ENCODE data around the gene F5.
A peak's percentile ranks its signal among the peaks of the same experiment; 100 is the strongest.
"Not testable (repeated sequence)": the region's sequence is repeated elsewhere in the genome, so short reads cannot be mapped to it uniquely, and the experiment has no call there.

Gene F5

DNA sequence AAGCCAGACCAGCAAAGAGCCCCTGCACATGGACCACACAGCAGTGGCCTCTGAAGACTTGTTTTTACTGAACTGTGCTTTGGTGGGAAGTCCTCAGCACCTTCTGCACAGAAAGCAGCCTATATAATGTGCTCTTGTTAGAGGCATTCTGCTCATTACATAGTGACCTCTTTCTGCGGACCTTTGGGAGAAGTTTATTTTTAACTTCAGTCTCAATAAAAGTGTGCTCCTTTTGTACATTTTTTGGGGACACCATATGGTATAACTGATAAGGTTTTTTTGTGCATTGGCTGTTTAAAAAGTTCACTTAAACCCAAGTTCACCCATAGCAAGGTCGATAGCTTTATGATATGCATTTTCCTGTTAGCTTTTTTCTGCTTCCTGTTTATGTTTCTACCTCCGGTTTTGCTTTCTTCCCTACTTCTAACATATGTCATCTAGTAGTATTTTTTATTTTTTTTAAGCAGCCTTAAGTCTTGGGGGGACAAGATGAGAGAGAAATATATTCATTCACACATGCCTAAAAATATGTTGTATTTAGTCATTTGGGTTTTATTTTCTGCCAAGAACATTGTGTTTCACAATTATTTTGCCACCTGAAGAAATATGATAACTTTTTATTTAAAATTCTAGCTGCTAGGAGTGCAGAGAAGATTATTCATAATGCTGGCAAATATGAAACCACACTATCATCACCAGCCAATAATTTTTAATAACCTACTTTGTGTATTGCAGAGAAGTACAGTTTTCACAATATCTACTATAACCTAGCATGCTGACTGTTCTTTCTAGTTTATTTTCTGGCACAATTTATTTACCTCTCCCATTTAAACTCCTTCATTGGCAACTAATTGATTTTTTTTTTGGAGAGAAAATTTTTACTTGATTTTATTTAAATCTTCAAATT, 77.6 kb downstream of the F5 start:
- no peak for DNase-seq (ENCODE audit: low spot score)

DNA sequence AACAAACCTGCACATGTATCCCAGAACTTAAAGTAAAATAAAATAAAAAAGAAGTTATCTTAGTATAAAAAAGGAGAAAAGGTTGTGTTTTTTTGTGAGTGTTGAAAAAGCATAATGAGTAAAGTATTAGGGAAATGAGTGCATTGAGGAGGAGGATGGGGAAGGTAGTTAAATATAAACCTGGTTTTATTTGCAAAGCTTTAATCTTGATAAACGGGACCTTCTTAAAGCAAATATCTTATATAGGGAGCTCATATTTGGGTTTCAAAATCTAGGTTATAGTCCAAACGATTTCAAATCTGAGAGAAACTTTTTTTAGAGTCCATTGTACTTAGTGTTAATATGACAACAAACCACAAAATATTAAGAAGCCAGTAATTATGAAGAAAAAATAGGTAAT, 78.9 kb downstream of the F5 start:
- DNase-seq (ENCODE audit: low spot score): no peak

DNA sequence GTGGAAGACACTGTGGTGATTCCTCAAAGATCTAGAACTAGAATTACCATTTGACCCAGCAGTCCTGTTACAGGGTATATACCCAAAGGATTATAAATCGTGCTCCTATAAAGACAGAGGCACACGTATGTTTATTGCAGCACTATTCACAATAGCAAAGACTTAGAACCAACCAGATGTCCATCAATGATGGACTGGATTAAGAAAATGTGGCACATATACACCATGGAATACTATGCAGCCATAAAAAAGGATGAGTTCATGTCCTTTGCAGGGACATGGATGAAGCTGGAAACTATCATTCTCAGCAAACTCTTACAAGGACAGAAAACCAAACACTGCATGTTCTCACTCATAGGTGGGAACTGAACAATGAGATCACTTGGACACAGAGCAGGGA, 82.7 kb downstream of the F5 start:
- not testable (repeated sequence) for DNase-seq (ENCODE audit: low spot score)

DNA sequence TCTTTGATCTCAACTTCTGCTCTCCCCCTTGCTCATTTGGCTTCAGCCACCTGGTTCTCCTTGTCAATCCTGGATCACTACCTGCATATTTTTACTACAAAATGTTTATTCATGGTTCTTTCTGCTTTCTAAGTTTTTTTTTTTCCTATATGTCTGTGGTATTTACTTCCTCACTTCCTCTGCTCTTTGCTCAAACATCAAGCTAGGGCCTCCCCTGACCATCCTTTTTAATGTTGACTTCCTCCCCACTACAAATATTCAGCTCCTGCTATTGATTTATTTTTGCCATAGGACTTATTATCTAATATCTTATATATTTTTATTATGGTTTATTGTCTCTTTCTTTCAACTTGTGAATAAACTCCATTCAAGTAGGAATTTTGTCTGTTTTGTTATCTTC, 86.5 kb downstream of the F5 start:
- no peak for DNase-seq (ENCODE audit: low spot score)

DNA sequence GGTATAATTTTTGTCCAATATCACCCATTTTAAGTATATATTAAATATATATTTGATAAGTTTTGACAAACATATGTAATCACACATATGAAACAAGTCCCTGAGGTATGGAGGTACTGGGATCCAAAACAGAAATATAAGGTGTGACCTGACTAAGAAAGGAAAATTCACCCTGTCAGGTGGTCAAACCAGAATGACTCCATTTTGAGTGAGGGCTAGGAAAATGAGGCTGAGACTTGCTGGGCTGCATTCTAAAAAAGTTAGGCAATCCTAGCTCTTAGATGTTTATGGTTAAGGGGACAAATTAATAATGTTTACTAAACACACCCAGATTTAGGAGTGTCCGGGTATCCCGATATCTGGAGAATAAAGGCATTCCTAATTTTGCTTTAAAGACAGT, 89.0 kb downstream of the F5 start:
- no peak for DNase-seq (ENCODE audit: low spot score)

DNA sequence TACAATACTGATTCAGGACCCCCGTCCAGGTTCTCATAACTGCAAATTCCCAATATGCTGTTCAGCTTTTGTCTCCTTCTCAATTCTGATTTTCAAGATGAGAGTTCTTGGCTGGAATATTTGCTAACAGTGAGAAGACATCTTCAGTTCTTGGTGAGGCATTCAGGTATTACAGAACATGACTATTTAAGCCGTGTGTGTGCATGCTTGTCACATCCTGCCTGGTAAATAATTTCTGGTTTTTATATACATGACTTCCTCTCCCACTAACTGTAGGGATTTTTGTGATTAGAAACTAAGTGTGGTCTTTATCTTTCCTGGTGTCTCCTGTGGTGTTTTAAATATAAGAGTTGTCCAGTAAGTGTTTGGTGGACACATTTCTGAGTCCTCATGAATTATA, 90.4 kb downstream of the F5 start:
- DNase-seq (ENCODE audit: low spot score): no peak

DNA sequence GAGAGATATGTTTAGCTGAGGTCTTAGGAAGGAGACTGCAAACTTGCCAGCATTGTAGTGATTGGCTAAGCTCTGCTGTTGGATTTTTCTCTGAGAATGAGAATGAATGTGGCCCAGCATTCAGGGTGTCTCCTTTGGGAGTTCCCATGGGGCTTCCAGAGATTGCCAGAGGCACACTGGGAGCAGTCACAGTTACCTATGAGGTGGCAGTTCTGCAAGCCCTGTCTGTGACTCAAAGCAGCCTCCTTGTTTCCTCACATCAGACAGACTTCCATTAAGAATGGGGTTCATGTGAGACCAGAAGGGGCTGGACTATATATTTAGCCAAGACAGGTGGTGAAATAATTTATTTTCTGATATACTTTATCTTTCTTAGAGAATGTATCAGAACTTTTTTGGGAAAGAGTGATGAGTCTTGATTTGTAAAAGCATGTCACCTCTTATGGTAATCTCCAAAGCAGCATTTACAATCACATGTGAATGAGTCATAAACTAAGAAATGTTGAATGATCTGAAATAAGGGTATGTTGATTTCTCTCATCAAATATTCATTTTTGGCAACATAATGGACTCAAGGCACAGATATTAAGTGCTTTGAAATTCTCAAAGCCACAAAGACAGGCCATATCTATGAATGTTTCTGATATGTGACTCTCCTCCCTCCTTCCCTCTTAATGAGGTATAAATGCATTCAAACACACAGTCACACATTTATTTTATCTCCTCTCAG, 91.1 kb downstream of the F5 start:
- no peak for DNase-seq (ENCODE audit: low spot score)

DNA sequence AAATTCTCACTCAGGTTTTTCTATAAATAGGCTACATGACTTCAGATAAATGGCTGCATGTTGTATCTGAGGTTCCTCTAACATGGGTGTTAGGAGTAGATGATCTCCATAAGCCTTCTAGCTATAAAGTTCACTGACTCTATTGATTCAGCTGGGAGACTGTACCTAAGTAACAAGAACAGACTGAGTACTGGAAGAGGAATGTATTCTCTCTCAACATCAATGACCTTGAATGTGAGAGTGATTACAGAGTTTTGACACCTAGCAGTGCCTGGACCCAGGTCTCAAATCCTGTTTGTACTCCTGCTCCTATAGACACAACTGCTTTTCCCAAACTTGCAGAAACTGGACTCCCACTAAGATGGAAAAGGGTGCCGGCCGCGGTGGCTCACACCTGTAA, 91.9 kb downstream of the F5 start:
- DNase-seq (ENCODE audit: low spot score): no peak

DNA sequence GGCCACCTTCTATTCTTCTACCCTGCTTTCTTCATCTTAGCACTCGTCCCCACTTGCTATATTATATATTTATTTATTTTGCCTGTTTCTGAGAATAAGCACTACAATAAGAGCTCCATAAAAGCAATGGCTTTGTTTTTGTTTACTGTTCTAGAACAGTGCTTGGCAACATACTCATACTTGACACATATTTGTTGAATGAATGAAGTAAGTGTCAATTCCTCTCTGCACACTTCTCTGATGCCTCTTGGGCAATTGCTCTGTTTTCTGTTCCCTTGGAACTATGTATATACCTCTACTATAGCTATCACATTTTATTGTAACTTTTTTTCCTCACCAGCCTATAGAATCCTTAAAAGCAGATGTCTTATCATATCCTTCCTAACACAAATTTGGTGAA, 93.0 kb downstream of the F5 start:
- no peak for DNase-seq (ENCODE audit: low spot score)

DNA sequence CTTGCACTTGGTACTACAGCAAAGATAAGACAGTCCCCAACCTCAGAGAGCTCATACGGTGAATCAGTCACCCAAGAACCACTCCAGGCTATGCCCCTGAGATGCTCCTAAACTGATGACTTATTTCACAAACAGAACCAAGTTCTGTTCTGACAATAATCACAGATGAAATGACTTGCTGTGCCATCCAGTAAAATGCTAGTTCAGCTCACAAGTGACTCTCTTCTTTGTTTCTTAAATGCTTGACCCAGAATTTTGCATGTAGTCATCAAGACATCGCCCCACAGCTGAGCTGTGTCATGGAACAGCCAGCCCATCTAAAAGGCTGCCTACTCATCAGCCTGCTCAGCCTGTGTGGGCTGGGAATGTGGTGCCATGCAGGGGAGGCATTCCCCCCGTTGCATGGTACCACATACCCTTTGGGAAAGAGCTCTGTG, 94.4 kb downstream of the F5 start:
- no peak for DNase-seq (ENCODE audit: low spot score)

DNA sequence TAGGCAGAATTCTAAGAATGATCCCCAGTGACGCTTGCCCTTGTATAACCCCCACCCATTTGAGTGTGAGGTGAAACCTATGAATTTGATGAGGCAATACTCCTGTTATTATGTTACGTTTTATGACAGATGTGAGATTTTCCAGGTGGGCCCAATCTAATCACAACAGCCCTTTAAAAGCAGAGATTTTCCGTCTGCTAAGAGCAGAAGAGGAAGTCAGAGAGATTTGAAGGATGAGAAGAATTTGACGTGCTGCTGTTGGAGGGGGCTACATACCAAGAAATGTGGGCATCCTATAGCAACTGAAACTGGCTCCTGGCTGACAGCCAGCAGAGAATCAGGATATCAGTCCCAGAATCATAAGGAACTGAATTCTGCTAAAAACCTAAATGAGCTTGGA, 98.1 kb downstream of the F5 start:
- DNase-seq (ENCODE audit: low spot score): no peak

DNA sequence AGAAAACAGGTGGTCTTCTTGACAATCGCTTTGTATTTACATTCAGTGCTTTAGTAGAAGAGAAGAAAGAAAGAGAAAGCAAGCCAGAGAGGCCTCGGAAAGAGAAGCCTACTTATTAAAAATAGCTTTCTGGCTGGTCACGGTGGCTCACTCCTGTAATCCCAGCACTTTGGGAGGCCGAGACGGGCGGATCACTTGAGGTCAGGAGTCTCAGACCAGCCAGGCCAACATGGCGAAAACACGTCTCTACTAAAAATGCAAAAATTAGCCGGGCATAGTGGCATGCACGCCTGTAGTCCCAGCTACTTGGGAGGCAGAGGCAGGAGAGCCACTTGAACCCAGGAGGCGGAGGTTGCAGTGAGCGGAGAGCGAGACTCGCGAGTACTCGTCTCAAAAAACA, 98.7 kb downstream of the F5 start:
- DNase-seq (ENCODE audit: low spot score): no peak

DNA sequence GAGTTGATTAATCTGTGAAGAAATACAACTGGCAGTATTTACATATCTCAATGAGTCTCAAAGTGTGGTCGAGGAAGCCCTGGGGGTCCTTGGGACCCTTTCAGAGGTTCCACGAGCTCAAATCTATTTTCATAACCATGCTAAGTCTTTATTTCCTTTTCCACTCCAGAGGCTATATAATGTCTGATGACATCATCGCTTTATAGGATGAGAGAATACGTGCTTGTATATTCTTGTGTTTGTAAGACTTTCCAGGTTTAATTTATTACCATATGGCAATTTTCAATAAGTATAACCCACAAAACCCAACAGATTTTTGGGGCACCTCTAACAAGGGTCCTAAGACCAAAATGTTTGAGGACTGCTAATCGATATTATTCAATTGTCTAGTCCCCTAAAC, 99.1 kb downstream of the F5 start:
- DNase-seq (ENCODE audit: low spot score): no peak

DNA sequence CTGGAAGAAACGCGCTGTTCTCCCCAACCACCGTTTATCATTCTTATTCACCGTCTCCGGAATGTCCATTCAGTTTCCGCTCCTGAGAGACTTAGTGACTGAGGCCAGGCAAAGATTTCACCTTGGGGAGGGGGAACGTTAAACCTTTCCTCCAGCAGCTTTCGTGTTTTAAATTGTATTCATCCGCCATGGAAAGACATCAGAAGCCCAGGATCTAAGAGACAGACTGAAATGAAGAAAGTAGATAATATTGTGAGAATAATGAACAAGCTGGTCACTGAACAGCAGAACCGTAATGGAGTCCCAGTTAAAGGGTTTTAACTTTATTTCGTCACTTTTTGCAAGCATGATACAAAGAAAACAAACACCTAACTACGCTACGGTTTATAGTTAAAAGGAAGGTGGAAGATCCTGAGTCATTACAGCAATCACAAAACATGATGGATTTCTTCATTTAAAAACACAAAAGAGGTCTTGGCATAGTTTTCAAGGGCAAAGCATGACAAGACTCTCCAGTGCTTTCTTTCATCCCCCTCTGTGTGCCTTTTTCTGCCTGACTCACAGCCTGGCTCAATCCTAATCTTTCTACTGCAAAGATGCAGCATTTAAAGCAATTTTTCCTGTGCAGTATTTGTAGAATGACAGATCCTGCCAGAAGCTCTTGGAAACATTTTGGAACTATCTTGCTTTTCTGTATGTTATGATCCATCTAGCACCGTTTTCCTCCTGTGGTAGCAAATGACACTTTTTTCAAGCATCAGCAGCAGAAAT, 99.8 kb downstream of the F5 start:
- DNase-seq (ENCODE audit: low spot score): no peak

DNA sequence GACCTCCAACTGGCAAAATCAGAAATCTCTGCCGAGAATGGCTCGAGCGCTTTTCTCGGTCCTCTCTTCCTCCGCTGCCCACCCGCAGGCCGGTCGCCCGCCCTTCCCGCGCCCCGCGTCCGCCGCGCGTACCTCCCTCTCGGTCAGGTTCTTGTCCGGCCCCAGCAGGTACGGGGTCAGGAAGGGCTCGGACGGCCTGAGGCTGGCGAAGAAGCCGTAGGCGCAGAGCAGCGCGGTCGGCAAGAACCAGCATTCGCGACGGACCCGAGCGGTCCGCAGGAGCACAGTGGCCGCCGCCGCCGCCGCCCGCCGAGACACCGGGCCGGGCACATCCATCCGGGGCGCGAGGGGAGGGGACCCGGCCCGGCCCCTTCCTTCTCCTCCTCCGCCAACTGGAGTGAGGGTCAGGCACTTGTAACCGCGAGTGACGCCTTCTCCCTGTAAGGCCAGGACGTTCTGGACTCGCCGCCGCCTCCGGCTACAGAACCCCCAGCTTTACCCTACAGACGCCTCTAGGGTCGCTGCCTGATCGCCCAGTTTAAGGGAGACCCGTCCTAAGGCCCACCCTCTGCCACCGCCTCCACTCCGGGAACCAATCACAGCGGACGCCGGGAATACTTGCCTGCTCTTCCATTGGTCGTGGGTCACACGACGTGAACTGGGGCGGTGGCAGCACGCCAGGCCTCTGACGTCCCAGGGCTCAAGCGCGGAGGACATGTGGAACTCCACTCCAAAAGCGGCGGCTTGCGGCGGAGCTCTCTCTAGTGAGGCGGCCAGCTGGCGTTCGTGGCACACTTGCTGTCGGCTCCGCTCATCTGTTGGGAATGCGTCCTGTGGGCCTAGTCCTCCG, 100.6 kb downstream of the F5 start, which contains the start of gene SLC19A2:
SLC19A2 (minus strand) TSS at position 514 of the 850 bp plus-strand sequence; CDS start at position 336, 178 bp downstream.
- DNase-seq (ENCODE audit: low spot score): peak; percentile 99

DNA sequence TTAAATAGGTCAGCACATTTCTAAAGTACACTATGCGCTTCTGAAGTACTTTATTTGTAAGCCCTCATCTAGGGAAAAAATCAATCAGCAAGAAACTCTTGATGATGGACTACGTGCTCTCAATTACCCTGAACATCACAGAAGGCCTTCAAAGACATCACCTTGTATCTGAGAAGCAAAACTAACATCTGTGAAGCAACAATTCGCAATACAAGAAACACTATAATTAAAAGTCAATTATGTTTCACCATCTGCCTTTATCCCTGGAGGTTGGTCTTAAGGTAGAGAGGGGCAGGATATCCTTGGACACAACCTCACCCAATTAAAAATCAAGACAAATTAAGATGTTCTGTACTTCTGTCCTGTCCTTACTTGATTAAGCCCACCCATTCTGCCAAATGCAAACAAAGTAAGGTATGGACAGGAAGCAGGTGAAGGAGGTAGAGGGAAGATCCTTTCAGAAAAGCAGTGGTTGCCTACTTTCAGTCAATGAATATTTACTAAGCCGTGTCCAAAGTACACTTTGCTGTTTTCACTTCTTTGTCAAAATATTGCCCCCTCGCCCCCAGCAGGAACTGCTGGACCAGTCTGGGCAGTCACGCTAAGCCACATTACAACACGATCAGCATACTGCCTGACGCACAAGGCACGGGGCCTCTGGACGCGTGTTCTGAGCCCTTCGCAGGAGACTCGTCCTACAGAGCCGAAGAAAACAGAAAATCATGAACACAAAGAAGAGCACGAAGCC, 101.4 kb downstream of the F5 start:
- DNase-seq (ENCODE audit: low spot score): peak; percentile 46

DNA sequence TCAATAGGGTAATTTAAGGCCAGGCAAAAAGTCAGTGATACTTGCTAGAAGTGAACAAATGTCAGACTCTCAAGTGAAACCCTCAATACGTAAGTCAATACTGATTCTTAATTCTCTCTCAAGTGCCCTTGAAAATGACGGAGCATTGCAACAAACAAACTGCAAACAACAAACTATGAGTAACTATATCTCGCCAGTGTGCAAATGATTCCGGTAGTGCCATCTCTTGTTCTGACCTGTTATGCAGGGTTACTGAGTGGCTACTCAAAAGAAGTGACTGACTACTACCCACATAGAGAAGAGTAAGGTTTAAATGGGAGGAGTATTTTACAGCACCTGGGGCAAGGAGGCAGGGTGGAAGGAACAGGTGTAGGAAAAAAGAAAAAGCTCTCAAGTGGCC, 102.2 kb downstream of the F5 start:
- peak; percentile 20 for DNase-seq (ENCODE audit: low spot score)

DNA sequence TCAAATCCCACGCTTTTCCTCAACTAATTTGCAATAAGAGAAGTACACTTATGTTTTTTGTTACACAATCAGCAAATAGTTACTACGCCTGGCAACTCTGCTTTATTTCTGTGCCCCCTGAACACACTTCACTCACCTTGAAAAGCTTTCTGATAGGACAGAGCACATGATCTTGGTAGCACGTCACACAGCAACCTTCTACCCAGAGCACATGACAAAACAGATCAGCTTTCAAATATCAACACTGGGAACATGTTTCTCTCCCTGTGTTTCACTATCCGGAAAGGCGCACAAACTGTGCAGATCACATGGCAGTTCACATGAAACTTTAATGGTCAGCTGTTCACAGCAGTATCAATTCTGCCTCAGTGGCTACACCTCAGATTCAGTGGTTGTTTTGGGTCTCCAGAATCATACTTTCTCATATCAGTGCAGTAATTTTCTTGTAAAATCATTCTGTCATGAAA, 102.7 kb downstream of the F5 start:
- DNase-seq (ENCODE audit: low spot score): peak; percentile 49

DNA sequence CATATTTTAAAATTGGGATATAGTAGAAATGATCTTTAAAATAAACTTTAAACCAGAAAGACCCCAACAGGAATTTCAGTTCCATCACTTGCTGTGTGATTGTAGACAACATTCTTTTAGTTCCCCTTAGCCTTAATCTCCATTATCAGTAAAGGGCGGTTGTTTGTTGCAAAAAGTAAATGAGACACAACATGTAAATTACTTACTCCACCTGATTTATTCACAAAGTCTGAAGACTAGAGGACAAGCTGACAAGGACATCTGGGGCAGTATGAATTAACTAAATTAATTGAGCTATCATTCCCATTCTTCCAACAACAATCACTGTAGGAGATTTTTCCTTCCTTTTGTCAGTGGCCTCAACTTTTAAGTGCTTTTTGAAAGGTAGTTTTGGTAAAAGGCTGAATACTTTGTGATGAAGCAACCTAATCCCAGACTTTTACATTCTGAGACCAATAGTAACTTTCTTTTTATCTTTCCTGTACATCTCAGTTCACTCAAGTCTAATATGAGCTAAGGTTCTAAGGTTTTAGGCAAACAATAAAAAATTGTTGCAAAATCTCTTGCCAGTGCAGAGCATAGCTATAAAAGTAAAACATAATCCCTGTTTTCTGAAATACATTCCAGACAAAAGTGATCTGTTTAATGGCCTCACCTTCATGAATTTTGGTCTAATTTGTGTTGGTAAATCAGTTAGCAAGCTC, 106.8 kb downstream of the F5 start:
- no peak for DNase-seq (ENCODE audit: low spot score)

DNA sequence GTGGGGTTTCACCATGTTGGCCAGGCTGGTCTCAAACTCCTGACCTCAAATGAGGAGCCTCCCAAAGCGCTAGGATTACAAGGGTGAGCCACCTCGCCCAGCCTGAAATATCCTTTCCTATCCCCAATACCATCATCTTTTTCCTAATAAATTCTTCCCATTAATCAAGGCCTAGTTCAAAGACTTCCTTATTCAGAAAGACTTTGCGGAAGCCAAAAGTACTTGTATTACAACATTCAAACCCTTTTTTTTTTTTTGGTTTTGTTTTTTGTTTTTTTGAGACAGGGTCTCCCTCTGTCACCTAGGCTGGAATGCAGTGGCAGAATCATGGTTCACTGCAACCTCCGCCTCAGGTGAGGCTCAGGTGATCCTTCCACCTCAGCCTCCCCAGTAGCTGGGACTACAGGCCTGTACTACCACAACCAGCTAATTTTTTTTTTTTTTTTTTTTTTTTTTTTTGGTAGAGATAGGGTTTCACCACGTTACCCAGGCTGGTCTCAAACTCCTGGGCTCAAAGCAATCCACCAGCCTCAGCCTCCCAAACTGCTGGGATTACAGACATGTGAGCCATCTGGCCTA, 108.1 kb downstream of the F5 start:
- DNase-seq (ENCODE audit: low spot score): no peak

Data from pons (tissue), 1 donor.